Omental fat pad (tissue), 4 donors: ENCODE data around the gene RNF150. TPM values are rescaled to one million over a fixed set of nuclear protein-coding genes. Genes with fewer than 3 reads are reported as not detected.

Experiments
- ATAC-seq: fragments of 150-250 bp; one replicate; pipeline ENCODE4 v1.9.1; 2016; ENCODE audit warnings: mild to moderate bottlenecking, moderate library complexity; ENCODE audit not compliant: low FRiP score
- DNase-seq: peaks from one replicate; pipeline ENCODE4 v3.0.0-alpha.2; 2019; ENCODE audit warnings: low spot score
- total RNA-seq, 4 donors: library from RNA; depleted of rRNA; stranded (reverse); fragments of >200 nt; gene quantifications; one replicate each; pipeline ENCODE4 v1.1.0, GENCODE V29; 2016
- TF ChIP-seq, protein P1 (sequence below), 3 donors: fragments of 450-650 bp; IDR thresholded peaks; one replicate each; pipeline ENCODE4 v1.5.1; 2016 to 2017; ENCODE audit warnings: antibody characterized with exemption in 3 of 3, mild to moderate bottlenecking in 3 of 3, moderate library complexity in 2 of 3

Gene RNF150
- total RNA-seq, 4 donors from 2014 or later = 9.8 to 40.1 (median 15.6) TPM

DNA sequence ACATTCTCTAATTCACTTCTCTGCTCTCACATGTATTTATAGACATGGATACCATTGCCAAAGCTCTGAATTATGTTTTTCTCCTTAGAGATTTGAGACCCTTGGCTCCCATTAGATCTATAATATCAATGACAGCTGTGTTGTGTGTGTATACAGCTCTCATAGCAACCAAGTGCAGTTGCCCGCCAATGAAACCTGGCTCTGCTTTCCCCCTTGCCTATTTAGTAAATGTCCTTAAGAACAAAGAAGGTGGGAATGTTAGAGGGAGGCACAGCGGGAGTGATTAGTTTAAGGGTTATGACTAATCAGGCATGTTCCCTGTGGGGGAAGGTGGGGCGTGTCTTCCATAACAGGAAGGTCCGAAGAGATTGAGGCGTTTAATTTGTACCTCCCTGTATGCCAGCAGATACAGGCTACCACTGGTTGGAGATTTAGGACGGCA lies 276.6 kb downstream of the RNF150 start:
- DNase-seq (no peak), ATAC-seq (peak; percentile 76)
- TF ChIP-seq, protein P1, sequence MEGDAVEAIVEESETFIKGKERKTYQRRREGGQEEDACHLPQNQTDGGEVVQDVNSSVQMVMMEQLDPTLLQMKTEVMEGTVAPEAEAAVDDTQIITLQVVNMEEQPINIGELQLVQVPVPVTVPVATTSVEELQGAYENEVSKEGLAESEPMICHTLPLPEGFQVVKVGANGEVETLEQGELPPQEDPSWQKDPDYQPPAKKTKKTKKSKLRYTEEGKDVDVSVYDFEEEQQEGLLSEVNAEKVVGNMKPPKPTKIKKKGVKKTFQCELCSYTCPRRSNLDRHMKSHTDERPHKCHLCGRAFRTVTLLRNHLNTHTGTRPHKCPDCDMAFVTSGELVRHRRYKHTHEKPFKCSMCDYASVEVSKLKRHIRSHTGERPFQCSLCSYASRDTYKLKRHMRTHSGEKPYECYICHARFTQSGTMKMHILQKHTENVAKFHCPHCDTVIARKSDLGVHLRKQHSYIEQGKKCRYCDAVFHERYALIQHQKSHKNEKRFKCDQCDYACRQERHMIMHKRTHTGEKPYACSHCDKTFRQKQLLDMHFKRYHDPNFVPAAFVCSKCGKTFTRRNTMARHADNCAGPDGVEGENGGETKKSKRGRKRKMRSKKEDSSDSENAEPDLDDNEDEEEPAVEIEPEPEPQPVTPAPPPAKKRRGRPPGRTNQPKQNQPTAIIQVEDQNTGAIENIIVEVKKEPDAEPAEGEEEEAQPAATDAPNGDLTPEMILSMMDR (IDR thresholded peaks at IDR 0.05) = no peak

DNA sequence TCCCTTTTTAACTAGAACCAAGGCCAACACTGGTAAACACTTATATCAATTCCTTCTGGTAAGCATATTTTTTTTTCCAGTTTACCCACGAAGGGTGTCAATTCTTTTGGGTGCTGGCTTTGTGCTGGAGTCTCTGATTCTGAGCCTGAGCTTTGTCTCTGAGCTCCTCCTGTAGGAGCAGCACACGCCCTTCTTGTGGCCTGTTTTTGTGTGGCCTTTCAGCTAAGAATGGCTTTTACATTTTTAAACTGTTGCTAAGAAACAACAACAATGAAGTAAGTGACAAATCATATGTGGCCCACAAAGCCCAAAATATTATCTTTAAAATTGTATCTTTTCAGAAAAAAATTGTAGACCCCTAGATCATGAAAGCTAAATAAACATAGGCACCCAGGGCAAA lies 279.1 kb downstream of the RNF150 start:
- TF ChIP-seq, protein P1 (IDR thresholded peaks at IDR 0.05) = no peak
- no peak for DNase-seq
- no peak for ATAC-seq

DNA sequence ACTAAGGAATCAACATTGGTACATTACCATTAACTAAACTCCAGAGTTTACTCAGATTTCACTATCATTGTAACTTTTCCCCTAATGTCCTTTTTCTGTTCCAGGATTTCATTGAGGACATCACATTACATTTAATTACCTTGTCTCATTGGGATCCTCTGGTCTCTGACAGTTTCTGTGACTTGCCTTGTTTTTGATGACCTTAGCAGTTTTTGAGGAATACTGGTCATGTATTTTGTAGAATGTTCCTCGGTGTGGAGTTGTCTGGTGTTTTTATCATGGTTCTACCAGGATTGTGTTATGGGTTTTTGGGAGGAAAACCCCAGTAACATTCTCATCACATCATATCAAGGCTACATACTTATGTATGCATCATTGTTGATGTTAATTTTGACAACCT lies 281.5 kb downstream of the RNF150 start:
- DNase-seq (no peak), ATAC-seq (no peak)
- TF ChIP-seq, protein P1 (IDR thresholded peaks at IDR 0.05) = no peak

DNA sequence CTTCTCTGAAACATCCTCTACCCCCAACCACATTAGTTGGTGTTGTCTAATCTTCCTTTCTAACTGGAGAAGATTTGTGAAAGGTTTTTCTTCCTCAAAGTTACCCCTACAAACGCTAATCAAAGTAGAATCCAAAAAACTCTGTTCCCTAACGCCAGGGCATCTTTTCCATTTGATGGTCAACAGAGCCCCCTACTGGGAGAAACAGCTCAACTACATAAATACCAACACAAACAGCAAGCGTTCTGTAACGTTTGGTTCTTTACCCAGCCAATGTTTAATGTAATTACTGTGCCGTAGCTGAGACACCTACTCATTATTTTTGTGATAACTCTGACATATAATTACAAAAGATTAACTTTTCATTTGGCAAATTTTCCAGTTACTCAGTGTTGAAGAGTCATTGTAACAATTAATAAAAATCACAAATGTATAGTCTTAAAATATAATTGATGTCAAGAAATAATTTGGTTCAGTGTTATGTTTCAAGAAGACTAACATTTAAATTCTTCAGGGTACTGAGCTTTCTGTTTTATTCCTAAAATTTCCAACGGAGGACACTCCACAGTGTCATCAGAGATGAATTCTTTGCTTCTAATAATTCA lies 282.1 kb downstream of the RNF150 start:
- TF ChIP-seq, protein P1 (IDR thresholded peaks at IDR 0.05) = peak in 2 of 3 donors; percentile 10 to 26
- no peak for ATAC-seq
- DNase-seq = no peak

DNA sequence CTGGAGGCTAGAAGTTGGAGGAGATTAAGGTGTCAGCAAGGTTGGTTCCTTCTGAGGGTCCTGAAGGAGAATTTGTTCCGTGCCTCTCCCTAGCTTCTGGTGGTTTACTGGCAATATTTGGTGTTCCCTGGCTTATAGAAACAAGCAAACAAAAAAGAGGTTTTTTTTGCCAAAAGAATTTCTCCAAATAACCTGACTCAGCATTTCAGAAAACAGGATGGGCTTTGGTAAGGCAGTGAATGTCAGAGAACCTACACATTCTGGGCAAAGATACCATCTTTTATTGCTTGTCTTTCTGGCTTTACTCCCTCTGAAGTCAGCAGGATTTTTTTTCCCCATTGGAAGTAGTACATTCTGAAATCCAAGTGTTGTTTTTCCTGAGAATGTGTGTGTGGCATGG lies 283.7 kb downstream of the RNF150 start:
- TF ChIP-seq, protein P1 (IDR thresholded peaks at IDR 0.05) = no peak
- DNase-seq (no peak), ATAC-seq (no peak)

DNA sequence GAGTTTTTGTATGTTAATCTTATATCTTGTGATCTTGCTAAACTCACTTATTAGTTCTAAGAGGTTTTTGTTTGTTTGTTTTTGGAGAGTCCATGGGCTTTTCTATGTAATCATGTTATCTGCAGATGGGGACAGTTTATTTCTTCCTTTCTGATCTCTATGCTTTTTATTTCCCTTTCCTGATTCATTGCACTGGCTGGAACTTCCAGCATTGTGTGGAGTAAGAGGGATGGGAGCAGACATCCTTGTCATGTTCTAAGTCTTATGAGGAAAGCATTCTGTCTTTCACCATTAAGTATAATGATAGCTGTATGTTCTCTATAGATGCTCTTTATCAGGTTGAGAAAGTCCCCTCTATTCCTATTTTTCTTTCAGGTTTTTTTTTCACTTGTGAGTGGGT lies 286.5 kb downstream of the RNF150 start:
- no peak for DNase-seq
- TF ChIP-seq, protein P1 (IDR thresholded peaks at IDR 0.05) = no peak
- no peak for ATAC-seq

DNA sequence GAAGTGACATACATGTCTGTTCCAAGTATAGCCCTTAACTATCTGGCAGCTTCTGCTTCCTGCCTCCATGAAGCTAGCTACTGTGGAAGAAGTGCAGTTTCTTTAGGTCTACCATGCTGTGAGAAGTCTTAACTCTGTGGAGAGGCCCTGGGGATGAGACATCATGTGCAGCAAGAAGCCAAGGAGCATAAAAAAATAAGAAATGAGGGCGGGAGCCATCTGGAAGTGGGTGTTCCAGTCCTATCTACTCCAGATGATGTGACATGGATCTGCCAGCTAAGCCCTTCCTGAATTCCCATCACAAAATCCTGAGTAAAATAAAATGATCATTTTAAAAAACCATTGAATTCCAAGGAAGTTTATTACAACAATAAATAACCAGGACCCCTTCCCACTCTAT lies 289.2 kb downstream of the RNF150 start:
- DNase-seq (no peak), ATAC-seq (no peak)
- TF ChIP-seq, protein P1 (IDR thresholded peaks at IDR 0.05) = no peak
